SU-DHL-6 (cell line): Measurements from ENCODE around the gene CDCA3.

Experiments used
- EZH2phosphoT487 ChIP-seq: fragments of 200-600 bp; sonication (generic), shearing (Covaris generic); conservative IDR thresholded peaks from 2 replicates; pipeline ENCODE4 v1.6.1; 2018; ENCODE audit warnings: mild to moderate bottlenecking, antibody characterized with exemption, low read length, moderate library complexity, mixed read lengths
- TF ChIP-seq, protein P1 (sequence below): fragments of 200-600 bp; sonication (generic); IDR thresholded peaks from one replicate; pipeline ENCODE4 v1.5.1; 2017; ENCODE audit warnings: antibody characterized with exemption, mild to moderate bottlenecking, low read length, moderate library complexity; ENCODE audit not compliant: insufficient read depth, poor library complexity, severe bottlenecking

DNA sequence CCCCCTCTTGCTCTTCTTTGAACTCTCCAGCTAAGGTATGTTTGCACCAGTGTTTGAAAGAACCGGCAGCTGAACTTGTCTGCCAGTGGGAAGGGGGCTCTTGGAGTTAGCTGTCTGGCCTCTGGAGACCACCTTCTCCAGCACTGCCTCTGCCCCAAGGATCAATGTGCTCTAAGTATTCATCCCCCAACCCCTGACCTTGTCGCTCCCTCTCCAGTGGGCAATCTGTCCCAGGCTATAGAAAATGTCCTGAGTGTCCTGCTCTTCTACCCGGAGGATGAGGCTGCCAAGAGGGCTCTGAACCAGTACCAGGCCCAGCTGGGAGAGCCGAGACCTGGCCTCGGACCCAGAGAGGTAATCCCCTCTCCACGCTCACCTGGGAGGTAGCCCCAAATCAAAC lies 20.1 kb downstream of the CDCA3 start:
- TF ChIP-seq, protein P1, sequence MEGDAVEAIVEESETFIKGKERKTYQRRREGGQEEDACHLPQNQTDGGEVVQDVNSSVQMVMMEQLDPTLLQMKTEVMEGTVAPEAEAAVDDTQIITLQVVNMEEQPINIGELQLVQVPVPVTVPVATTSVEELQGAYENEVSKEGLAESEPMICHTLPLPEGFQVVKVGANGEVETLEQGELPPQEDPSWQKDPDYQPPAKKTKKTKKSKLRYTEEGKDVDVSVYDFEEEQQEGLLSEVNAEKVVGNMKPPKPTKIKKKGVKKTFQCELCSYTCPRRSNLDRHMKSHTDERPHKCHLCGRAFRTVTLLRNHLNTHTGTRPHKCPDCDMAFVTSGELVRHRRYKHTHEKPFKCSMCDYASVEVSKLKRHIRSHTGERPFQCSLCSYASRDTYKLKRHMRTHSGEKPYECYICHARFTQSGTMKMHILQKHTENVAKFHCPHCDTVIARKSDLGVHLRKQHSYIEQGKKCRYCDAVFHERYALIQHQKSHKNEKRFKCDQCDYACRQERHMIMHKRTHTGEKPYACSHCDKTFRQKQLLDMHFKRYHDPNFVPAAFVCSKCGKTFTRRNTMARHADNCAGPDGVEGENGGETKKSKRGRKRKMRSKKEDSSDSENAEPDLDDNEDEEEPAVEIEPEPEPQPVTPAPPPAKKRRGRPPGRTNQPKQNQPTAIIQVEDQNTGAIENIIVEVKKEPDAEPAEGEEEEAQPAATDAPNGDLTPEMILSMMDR, result no peak
- no peak for TF ChIP-seq EZH2phosphoT487
